ENCODE data around the gene WDR91. TPM values are rescaled to one million over a fixed set of nuclear protein-coding genes. Genes with fewer than 3 reads are reported as not detected.

WDR91 gene
- total and polyA plus RNA-seq, 8 donors, result 6.3 to 79.4 (median 15.5) TPM

DNA sequence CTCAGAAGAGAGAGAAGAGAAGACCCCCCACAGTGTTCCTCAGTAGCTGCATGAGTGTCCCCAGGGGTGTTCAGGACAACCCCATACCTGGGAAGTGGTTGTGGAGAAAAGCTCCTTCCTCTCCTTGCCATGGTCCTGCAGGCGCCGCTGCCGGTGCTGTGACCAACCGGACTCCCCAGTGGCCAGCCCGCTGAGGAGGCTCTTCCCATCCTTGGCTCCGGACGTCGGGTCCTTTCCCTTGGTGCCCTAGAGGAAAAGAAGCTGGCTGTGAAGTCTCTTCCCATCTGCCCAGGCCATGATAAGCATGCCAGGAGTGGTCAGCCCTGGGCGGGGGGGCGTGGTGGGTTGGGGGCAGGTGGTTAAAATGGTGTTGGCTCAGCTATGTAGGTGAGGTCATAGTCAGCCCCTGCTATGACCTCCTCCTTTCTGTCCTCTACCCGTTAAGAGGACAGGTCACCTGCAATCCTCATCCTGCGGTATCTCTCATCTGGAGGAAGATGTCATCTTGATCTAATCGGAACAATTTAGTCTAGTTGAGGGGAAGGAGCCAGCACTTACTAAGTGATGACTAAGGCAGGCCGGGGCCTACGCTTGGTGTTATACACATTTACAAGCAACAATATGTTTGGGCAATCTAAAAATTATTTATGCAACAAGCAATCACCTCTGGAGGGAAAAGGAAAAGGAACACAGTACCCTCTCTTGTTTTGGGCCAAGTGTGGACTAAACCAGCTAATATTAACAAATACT lies 13.2 kb downstream of the WDR91 start:
- no peaks in the 10 kb centered on the region for H3K27me3 ChIP-seq
- H3K27ac ChIP-seq, result no peak overlapping the region
- peaks cover 63 to 100% (median 100%) of the 10 kb centered on the region in 4 donors for H3K36me3 ChIP-seq
- no peaks in the 10 kb centered on the region for H3K9me3 ChIP-seq
- no peak for DNase-seq
- WGBS, 5 donors, result 90 to 96% (median 92%) methylated on average over 11 to 15 of the region's 15 CpGs
- TF ChIP-seq CTCF (IDR thresholded peaks at IDR 0.05) (no peak), POLR2AphosphoS5 (IDR thresholded peaks at IDR 0.05) (no peak), POLR2A (IDR thresholded peaks at IDR 0.05) (no peak), EP300 (IDR thresholded peaks at IDR 0.05) (no peak)
- intact Hi-C loops (cut with DNase I; ENCODE audit: low total_unique reads), result no loop called here
- H3K4me3 ChIP-seq, result no peak overlapping the region
- peaks cover 0 to 23% (median 11%) of the 10 kb centered on the region in 4 donors for H3K4me1 ChIP-seq

- Histone ChIP-seq H3K27me3 (no peaks in the 10 kb centered on the region), H3K36me3 (peaks cover 69 to 100% (median 100%) of the 10 kb centered on the region in 4 donors), H3K4me1 (peaks cover 0 to 16% (median 8%) of the 10 kb centered on the region in 4 donors), H3K9me3 (no peaks in the 10 kb centered on the region), H3K4me3 (no peak overlapping the region), H3K27ac (no peak overlapping the region)
- TF ChIP-seq EP300 (IDR thresholded peaks at IDR 0.05) (no peak), CTCF (IDR thresholded peaks at IDR 0.05) (no peak), POLR2AphosphoS5 (IDR thresholded peaks at IDR 0.05) (no peak), POLR2A (IDR thresholded peaks at IDR 0.05) (no peak)
- intact Hi-C loops (cut with DNase I; ENCODE audit: low total_unique reads), result no loop called here
- DNase-seq, result peak in 1 of 2 donors; percentile 15
- 89 to 100% (median 92%) methylated on average over 2 of the region's 2 CpGs for WGBS, 5 donors
Observed at GRCh38 chr7:135197343-135197742, 14.0 kb downstream of the WDR91 start.

DNA sequence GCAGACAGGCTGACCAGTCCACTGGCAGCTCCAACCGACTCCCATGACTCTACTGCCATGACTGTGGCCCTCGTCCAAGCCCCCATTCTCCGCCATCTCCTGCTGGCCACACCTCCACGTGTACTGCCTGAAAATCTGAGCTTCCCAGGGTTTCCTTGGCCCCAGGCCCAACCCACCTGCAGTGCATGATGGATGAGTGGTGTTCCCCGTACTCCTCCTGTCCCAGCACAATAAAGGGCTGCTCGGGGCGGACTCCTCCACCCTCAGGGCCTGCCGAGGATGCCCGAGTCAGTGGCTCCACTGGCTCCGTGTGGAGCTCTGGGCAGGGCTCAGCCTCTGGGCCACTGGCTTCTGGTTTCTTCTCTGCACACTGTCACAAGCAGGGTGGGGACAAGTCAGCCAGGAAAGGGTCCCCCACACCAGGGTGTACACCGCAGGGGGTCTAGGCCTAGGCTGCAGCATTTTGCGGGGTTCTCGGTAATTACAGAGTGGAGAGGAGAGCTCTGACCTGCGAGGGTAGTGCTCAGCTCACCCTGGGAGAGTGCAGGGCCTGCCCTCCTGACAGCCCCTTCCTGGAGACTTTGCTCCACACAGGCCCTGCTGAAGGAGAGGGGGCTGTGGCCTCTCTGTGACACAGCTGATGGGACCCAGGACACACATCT lies 15.2 kb downstream of the WDR91 start:
- 88 to 95% (median 92%) methylated on average over 12 to 14 of the region's 14 CpGs for WGBS, 5 donors
- intact Hi-C loops (cut with DNase I; ENCODE audit: low total_unique reads), result no loop called here
- peaks cover 61 to 100% (median 100%) of the 10 kb centered on the region in 4 donors for H3K36me3 ChIP-seq
- peak in 1 of 2 donors; percentile 22 for DNase-seq
- no peaks in the 10 kb centered on the region for H3K9me3 ChIP-seq
- H3K4me1 ChIP-seq, result peaks cover 0 to 10% (median 5%) of the 10 kb centered on the region in 4 donors
- no peak overlapping the region for H3K27ac ChIP-seq
- no peak overlapping the region for H3K4me3 ChIP-seq
- TF ChIP-seq EP300 (IDR thresholded peaks at IDR 0.05) (no peak), POLR2AphosphoS5 (IDR thresholded peaks at IDR 0.05) (no peak), POLR2A (IDR thresholded peaks at IDR 0.05) (no peak), CTCF (IDR thresholded peaks at IDR 0.05) (no peak)
- no peaks in the 10 kb centered on the region for H3K27me3 ChIP-seq

DNA sequence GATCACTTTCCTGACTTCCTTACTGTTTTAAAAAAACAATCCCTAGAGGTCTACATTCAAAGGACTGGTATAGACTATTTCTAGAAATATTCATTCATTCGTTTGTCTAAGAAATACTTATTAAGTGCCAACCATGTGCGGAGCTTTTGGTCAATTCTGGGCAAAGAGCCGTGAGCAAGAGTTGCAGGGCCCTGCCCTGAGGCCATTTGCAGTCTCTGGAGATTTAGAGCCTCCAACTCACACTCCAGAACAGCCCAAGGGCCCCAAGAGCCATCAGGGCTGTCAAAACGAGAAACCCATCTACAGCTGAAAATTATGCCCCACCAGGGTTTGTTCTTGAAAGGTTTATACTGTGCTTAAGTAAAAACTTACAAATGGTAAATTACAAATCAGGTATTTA lies 16.2 kb downstream of the WDR91 start:
- H3K36me3 ChIP-seq, result peaks cover 56 to 98% (median 97%) of the 10 kb centered on the region in 4 donors
- H3K27me3 ChIP-seq, result no peaks in the 10 kb centered on the region
- H3K9me3 ChIP-seq, result no peaks in the 10 kb centered on the region
- no peak overlapping the region for H3K27ac ChIP-seq
- 86 to 92% (median 91%) methylated on average over 4 of the region's 4 CpGs for WGBS, 5 donors
- intact Hi-C loops (cut with DNase I; ENCODE audit: low total_unique reads), result no loop called here
- H3K4me3 ChIP-seq, result no peak overlapping the region
- TF ChIP-seq POLR2A (IDR thresholded peaks at IDR 0.05), result no peak
- TF ChIP-seq CTCF (IDR thresholded peaks at IDR 0.05), result no peak
- TF ChIP-seq EP300 (IDR thresholded peaks at IDR 0.05), result no peak
- TF ChIP-seq POLR2AphosphoS5 (IDR thresholded peaks at IDR 0.05), result no peak
- H3K4me1 ChIP-seq, result peaks cover 0 to 4% (median 1%) of the 10 kb centered on the region in 4 donors
- peak in 1 of 2 donors; percentile 5 for DNase-seq
